Anterior cingulate cortex (tissue), 58 donors: ENCODE measurements around the gene MCHR1.
"Not testable (repeated sequence)": the region's sequence is repeated elsewhere in the genome, so short reads cannot be mapped to it uniquely, and the experiment has no call there.

Experiments
- DNase-seq, 58 donors: peaks; one replicate each; lab custom pipeline; 2025; lab: John Stamatoyannopoulos, UW

Gene MCHR1

DNA sequence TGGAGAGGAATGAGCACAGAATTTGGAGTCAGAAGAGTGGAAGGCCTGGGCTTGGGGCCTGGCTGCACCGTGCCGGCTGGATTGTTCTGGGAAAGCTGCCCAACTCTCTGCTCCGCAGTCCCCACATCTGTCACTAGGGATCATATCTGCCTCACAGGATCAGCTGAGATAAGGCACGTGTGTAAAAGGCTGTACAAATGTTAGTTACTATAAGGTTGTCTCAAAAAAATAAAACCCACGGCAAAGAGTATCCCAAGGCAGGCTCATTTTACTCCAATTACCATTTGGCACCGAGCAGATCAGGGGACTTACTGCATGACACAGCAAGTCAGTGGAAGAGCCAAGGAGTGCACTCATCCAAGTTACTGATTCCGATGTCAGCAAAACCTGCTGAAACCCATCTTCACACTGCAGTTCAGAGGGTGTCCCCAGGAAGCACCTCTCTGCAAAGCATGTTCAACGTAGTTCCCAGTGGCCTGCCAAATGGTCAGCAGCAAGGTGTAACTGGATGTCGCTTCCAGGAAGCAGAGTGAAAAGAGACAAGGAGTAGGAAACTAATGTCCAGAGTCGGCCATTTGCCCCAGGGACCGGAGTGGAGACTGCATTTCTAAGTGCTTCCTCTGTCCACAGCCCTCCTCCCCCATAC, 24.6 kb upstream of the MCHR1 start:
- peak in 48 of 58 donors; percentile 16 to 77 (median 44) for DNase-seq

DNA sequence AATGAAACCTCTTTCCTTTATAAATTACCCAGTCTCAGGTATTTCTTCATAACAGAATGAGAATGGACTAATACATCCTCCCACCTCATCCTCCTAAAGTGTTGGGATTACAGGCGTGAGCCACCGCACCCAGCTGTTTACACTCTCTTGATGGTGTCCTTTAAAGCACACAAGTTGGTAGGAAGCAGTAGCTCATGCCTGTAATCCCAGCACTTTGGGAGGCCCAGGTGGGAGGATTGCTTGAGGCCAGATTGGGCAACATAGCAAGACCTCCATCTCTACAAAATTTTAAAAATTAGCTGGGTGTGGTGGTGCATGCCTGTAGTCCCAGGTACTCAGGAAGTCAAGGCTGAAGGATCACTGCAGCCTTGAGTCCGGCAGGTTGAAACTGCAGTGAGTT, 23.3 kb upstream of the MCHR1 start:
- DNase-seq = not testable (repeated sequence)

GRCh38 chr22:40656651-40657050, 22.6 kb upstream of the MCHR1 start:
- not testable (repeated sequence) for DNase-seq

DNA sequence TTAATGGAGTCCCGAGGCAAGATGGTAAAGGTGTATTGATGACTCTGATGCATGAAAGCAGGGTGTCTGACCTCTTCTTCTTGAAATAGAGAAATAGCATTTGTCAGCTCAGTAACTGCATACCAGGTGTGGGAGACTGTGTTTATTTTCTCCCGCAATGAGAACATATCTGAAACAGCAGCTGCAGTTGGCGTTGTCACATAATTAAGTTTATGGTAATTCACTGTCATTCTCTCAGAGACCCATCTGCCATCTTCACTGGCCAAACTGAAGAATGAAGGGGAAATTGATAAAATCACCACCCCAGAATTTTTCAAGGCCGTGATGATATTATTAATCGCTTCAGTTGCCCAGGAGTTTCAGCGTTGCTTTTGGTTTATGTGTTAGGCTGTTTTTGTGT, 20.1 kb upstream of the MCHR1 start:
- no peak for DNase-seq

DNA sequence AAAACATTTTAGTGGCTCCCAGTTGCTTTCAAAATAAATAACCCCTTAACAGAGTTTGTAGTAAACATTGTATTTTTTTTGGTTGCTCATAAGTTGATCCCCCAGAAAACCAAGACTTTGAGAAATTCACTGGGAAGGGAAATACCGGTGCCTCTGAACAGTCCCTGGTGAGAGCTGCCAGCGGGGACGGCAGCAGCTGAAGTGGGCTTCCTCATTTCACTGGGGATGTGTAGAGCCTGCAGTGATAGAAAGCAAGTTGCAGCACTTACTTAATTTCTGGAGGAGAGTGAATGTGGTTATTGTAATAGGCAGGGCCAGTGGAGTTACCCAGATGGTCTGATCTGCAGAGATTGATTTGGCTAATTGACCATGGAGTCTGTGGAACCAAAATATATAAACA, 18.6 kb upstream of the MCHR1 start:
- no peak for DNase-seq

- DNase-seq = no peak
Observed at GRCh38 chr22:40661671-40662070, 17.6 kb upstream of the MCHR1 start.

DNA sequence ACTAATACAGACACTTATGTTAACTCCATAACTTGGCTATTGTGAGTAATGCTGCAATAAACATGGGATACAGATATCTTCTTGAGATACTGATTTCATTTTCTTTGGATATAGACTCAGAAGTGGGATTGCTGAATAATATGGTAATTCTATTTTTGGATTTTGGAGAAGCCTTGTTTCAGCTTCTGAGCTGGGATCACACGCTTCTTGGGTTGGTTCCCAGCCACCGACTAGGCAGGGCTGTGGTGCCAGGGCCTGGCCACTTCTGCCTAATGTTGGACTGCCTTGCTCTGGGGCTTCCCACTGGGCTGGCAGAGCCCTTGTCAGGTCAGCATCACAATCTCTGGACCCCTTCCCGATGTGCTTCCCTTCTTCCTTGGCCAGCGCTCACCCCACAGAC, 14.0 kb upstream of the MCHR1 start:
- DNase-seq = peak in 46 of 58 donors; percentile 12 to 79 (median 48)

DNA sequence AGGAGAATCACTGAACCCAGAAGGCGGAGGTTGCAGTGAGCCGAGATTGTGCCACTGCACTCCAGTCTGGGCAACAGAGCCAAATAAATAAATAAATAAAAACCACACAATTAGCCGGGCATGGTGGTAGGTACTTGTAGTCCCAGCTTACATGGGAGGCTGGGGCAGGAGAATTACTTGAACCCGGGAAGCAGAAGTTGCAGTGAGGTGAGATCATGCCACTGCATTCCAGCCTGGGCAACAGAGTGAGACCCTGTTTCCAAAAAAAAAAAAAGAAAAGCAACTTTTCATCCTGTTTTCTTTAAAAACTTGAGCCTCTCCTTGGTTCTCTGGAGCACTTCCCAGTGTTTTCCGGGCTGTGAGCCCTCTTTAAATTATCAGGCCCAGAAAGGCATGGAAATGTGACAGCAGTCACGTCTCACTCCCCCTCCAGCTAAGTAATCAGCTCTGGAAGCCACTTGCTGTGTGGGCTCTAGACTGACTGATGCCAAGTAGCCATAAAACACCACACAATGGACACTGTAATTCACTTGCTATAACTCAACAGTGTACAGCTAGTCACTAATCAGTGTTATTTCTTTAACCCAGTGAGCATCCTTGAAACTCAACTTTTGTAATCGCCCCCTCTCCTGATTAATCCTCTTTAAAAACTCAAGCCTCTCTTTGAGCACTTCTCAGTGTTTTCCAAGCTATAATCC, 13.0 kb upstream of the MCHR1 start:
- peak in 30 of 58 donors; percentile 6 to 63 (median 32) for DNase-seq

- no peak for DNase-seq
Observed at GRCh38 chr22:40668611-40669411, 10.5 kb upstream of the MCHR1 start.

DNA sequence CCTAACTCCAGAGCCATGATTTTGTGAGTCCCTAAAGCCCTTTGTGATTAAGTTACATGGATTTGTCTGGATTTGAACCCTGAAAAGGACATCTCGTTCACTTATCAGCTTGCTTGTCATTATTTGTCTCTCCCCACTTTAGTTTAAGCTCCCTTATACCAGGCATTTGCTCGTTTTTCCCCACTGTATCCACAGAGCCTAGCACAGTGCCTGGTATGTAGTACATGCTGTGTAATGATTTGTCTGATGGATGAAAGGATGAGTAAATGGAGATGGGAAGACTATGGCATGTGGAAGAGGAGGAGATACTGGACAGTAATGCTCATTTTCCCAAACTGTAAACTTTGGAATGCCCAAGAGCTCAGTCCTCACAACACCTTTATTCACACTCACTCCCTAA, 9.2 kb upstream of the MCHR1 start:
- DNase-seq = no peak

GRCh38 chr22:40671369-40671768, 7.9 kb upstream of the MCHR1 start:
- DNase-seq = no peak

DNA sequence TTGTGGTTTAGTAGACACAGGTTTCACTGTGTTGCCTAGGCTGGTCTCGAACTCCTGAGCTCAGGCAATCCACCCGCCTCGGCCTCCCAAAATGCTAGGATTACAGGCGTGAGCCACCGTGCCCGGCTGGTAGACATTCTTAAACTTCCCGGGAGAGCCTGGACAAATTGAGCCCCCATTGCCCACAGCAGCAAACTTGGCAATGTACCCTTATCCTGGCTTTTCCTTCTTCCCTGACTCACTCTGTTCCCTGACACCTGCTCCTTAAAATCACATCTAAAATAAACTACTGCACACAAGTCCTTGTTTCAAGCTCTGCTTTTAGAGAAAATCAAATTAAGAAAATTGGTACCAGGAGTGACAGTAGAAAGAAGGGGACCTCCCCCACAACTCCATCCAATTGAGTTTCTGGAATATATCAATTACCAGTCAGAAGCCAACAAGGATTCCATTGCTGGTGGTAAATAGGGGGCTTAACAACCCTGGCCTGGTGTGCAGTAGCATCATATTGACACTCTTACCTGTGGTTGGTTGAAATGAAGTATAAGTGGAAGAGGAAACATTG, 7.4 kb upstream of the MCHR1 start:
- no peak for DNase-seq

DNA sequence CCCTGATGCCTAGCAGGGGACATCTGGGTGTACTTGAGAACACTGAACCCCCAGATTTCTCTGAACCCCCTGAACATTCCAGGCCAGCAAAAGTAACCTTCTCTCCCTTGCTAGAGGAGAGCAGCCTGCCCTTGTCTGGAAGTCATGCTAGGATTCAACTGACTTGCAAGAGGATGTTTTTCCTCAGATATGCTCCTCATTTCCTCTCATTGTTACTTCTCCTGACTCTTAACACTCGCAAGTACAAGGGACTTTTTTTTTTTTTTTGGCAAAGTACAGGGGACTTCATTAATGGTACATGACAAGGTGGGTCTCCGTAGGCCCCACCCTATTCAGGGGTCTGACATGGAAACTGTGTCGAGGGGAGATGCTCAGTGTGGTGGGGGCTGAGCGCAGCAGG, 6.3 kb upstream of the MCHR1 start:
- DNase-seq = no peak

- DNase-seq = no peak
Observed at GRCh38 chr22:40674274-40674673, 5.0 kb upstream of the MCHR1 start.

- DNase-seq = not testable (repeated sequence)
Observed at GRCh38 chr22:40676166-40676565, 3.1 kb upstream of the MCHR1 start.

DNA sequence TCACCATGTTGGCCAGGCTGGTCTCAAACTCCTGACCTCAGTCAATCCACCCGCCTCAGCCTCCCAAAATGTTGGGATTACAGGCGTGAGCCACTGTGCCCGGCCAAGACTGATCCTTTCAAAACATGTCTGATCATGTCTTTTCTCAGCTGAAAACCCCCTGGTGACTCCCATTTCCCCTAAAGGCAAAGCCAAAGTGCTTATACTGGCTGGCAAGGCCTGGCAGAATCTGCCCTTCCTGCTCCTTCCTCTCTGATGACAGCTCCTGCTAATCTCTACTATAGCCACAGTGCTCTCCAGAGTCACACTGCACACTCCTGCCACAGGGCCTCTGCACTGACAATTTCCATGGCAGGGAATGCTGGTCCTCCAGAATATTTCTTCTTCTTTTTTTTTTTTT, 2.6 kb upstream of the MCHR1 start:
- no peak for DNase-seq

- DNase-seq = no peak
Observed at GRCh38 chr22:40678493-40679248, 613 bp upstream of the MCHR1 start.

- DNase-seq = peak in 10 of 58 donors; percentile 9 to 45 (median 30)
Observed at GRCh38 chr22:40679964-40680818, 907 bp downstream of the MCHR1 start.

DNA sequence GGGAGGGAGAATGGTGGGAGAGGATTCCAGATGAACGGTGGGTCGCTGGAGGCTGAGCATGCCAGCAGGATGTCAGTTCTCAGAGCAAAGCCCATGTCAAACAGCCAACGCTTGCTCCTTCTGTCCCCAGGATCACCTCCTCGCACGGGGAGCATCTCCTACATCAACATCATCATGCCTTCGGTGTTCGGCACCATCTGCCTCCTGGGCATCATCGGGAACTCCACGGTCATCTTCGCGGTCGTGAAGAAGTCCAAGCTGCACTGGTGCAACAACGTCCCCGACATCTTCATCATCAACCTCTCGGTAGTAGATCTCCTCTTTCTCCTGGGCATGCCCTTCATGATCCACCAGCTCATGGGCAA, 1.5 kb downstream of the MCHR1 start:
- no peak for DNase-seq

DNA sequence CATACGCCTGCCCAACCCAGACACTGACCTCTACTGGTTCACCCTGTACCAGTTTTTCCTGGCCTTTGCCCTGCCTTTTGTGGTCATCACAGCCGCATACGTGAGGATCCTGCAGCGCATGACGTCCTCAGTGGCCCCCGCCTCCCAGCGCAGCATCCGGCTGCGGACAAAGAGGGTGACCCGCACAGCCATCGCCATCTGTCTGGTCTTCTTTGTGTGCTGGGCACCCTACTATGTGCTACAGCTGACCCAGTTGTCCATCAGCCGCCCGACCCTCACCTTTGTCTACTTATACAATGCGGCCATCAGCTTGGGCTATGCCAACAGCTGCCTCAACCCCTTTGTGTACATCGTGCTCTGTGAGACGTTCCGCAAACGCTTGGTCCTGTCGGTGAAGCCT, 2.2 kb downstream of the MCHR1 start:
- no peak for DNase-seq
